GM12878 (cell line): Measurements from ENCODE around the gene AZU1. TPM values are rescaled to one million over a fixed set of nuclear protein-coding genes. Genes with fewer than 3 reads are reported as not detected.

Experiments
- ATAC-seq: fragments of 200-7000 bp; cut with Tn5 transposase; 3 replicates; pipeline ENCODE4 v1.9.1; 2020; ENCODE audit warnings: mild to moderate bottlenecking, moderate library complexity
- BruUV-seq: library from RNA; stranded (reverse); fragments of 400-500 nt; replicated peaks from 2 replicates; lab custom pipeline; 2021; lab: Mats Ljungman, UMichigan
- CTCF ChIA-PET: fragments of 300-600 bp; sonication (Branson Sonifier 250); formaldehyde crosslinking; extraction: SDS; loops from one replicate; lab custom pipeline; 2021; ENCODE audit warnings: inconsistent platforms; lab: Yijun Ruan, JAX
- POLR2A ChIA-PET: fragments of 350-600 bp; formaldehyde crosslinking; extraction: SDS; loops from one replicate; lab custom pipeline; 2021; ENCODE audit warnings: inconsistent platforms; lab: Charles Lee
- RAD21 ChIA-PET: fragments of 300-600 bp; sonication (Branson Sonifier 250); formaldehyde crosslinking; loops from one replicate; lab custom pipeline; 2023; ENCODE audit warnings: antibody characterized with exemption; ENCODE audit not compliant: unreplicated experiment; lab: Charles Lee
- SMC1A ChIA-PET: fragments of 300-600 bp; sonication (Branson Sonifier 250); formaldehyde crosslinking; loops from one replicate; lab custom pipeline; 2023; ENCODE audit not compliant: unreplicated experiment, uncharacterized antibody; lab: Charles Lee
- DNase-seq: peaks from one replicate; pipeline ENCODE4 v3.0.0-alpha.2; 2011; ENCODE audit warnings: low read depth, low spot score
- FAIRE-seq: peaks from 3 replicates; lab custom pipeline; 2011; peaks lifted over from hg19 to GRCh38; lab: Jason Lieb, UNC
- H2AFZ ChIP-seq: 2 replicates; pipeline ENCODE4 v1.6.0; 2011; ENCODE audit warnings: low read depth, low read length, control low read depth; ENCODE audit not compliant: control insufficient read depth
- H3K27ac ChIP-seq: 2 replicates; pipeline ENCODE4 v1.5.1; 2011; ENCODE audit warnings: control low read depth; ENCODE audit not compliant: control insufficient read depth, insufficient read depth
- H3K27me3 ChIP-seq, 2 experiments: replicated peaks in 1 of 2; 2 replicates each; pipeline versions ENCODE4 v1.6.0 to v1.6.1; 2011; ENCODE audit warnings: low read length in 1 of 2; ENCODE audit not compliant: control insufficient read depth in 2 of 2, insufficient read depth in 2 of 2
- H3K36me3 ChIP-seq, 2 experiments: 2 replicates each; pipeline ENCODE4 v1.5.1; 2011; ENCODE audit warnings: low read length in 1 of 2; ENCODE audit not compliant: control insufficient read depth in 2 of 2, insufficient read depth in 2 of 2
- H3K4me1 ChIP-seq: 2 replicates; pipeline ENCODE4 v1.6.1; 2011; ENCODE audit warnings: mild to moderate bottlenecking, low read length, moderate library complexity, mixed read lengths; ENCODE audit not compliant: control insufficient read depth, insufficient read depth
- H3K4me2 ChIP-seq: 2 replicates; pipeline ENCODE4 v1.6.0; 2011; ENCODE audit warnings: control low read depth; ENCODE audit not compliant: control insufficient read depth, insufficient read depth
- H3K4me3 ChIP-seq: fragments of 200-600 bp; sonication (generic); 2 replicates; pipeline ENCODE4 v1.5.1; 2016
- H3K79me2 ChIP-seq: 2 replicates; pipeline ENCODE4 v1.6.0; 2011; ENCODE audit warnings: low read length; ENCODE audit not compliant: control insufficient read depth, insufficient read depth
- H3K9ac ChIP-seq: 2 replicates; pipeline ENCODE4 v1.8.0; 2011; ENCODE audit warnings: low read length, control low read depth, mixed read lengths; ENCODE audit not compliant: control insufficient read depth, insufficient read depth
- H3K9me3 ChIP-seq: replicated peaks from 3 replicates; pipeline ENCODE4 v1.5.1; 2011; ENCODE audit warnings: mild to moderate bottlenecking, low read length; ENCODE audit not compliant: control insufficient read depth, insufficient read depth
- H4K20me1 ChIP-seq: 2 replicates; pipeline ENCODE4 v1.6.0; 2011; ENCODE audit not compliant: control insufficient read depth, insufficient read depth
- BCLAF1 ChIP-seq: fragments of 450-650 bp; IDR thresholded peaks from 2 replicates; pipeline ENCODE4 v1.6.1; 2017; ENCODE audit warnings: antibody characterized with exemption, mild to moderate bottlenecking, moderate library complexity
- CBX5 ChIP-seq: sonication (generic); IDR thresholded peaks from 2 replicates; pipeline ENCODE4 v1.6.1; 2016; ENCODE audit warnings: low read depth, moderate library complexity, mild to moderate bottlenecking, inconsistent platforms
- EZH2 ChIP-seq: IDR thresholded peaks from 2 replicates; pipeline ENCODE4 v1.6.1; 2012; ENCODE audit warnings: low read depth, mild to moderate bottlenecking, control low read depth, inconsistent platforms, low read length, borderline replicate concordance; ENCODE audit not compliant: control insufficient read depth
- HCFC1 ChIP-seq: fragments of 150-350 bp; IDR thresholded peaks from 2 replicates; pipeline ENCODE4 v1.6.1; 2014; ENCODE audit warnings: low read length
- MTA2 ChIP-seq: fragments of 450-650 bp; IDR thresholded peaks from 2 replicates; pipeline ENCODE4 v1.6.1; 2016; ENCODE audit warnings: low read depth, mild to moderate bottlenecking, moderate library complexity
- NRF1 ChIP-seq: conservative IDR thresholded peaks from 2 replicates; pipeline ENCODE4 v1.6.1; 2011; ENCODE audit warnings: mild to moderate bottlenecking, low read depth, low read length, improper control_type of control experiment
- PAX8 ChIP-seq: fragments of 450-650 bp; IDR thresholded peaks from 2 replicates; pipeline ENCODE4 v1.6.1; 2017; ENCODE audit warnings: mild to moderate bottlenecking, moderate library complexity
- POLR2A ChIP-seq: IDR thresholded peaks from 2 replicates; pipeline ENCODE4 v1.6.1; 2011; ENCODE audit warnings: low read depth, mild to moderate bottlenecking, low read length
- POLR2AphosphoS5 ChIP-seq: IDR thresholded peaks from 2 replicates; pipeline ENCODE4 v1.6.1; 2011; ENCODE audit warnings: mild to moderate bottlenecking, low read length, inconsistent platforms
- RELB ChIP-seq: fragments of 450-650 bp; IDR thresholded peaks from 2 replicates; pipeline ENCODE4 v1.6.1; 2017; ENCODE audit warnings: low read depth, mild to moderate bottlenecking, moderate library complexity
- RFX5 ChIP-seq: IDR thresholded peaks from 2 replicates; pipeline ENCODE4 v1.6.1; 2011; ENCODE audit warnings: low read depth, low read length, improper control_type of control experiment
- SUPT20H ChIP-seq: IDR thresholded peaks from 2 replicates; pipeline ENCODE4 v1.6.1; 2011; ENCODE audit warnings: low read depth, mild to moderate bottlenecking, low read length, moderate library complexity, borderline replicate concordance; ENCODE audit not compliant: control insufficient read depth
- SUZ12 ChIP-seq: fragments of 200-600 bp; sonication (generic); IDR thresholded peaks from one replicate; pipeline ENCODE4 v1.6.1; 2018; ENCODE audit warnings: antibody characterized with exemption, mild to moderate bottlenecking; ENCODE audit not compliant: unreplicated experiment
- TAF1 ChIP-seq: IDR thresholded peaks from 2 replicates; pipeline ENCODE4 v1.6.1; 2011; ENCODE audit warnings: mild to moderate bottlenecking, low read depth, low read length, borderline replicate concordance
- TBL1XR1 ChIP-seq: IDR thresholded peaks from 2 replicates; pipeline ENCODE4 v1.6.1; 2012; ENCODE audit warnings: low read depth, low read length, improper control_type of control experiment
- ZNF207 ChIP-seq: fragments of 450-650 bp; IDR thresholded peaks from 2 replicates; pipeline ENCODE4 v1.6.1; 2014; ENCODE audit warnings: antibody characterized with exemption, mild to moderate bottlenecking, borderline replicate concordance
- WGBS: methylation state at CpG from one replicate; pipeline ENCODE4 v1.1.6; 2016; ENCODE audit warnings: low lambda C conversion rate; ENCODE audit not compliant: insufficient replicate concordance, insufficient coverage; ENCODE audit errors: missing lambda C conversion rate; 5-methylcytosine and 5-hydroxymethylcytosine counted together
- in situ Hi-C: fragments of 300-500 bp; cut with MboI; formaldehyde crosslinking; loops from 9 replicates; pipeline ENCODE4 v1.14.3; 2018; ENCODE audit warnings: mixed read lengths
- intact Hi-C: fragments of 100-400 bp; cut with micrococcal nuclease; formaldehyde crosslinking; loops from one replicate; pipeline ENCODE4 v1.14.2; 2022; ENCODE audit not compliant: unreplicated experiment
- polyA plus RNA-seq, 11 experiments: library from polyadenylated mRNA; depleted of rRNA in 4 of 11; unstranded in 6 of 11; stranded (reverse) in 5 of 11; fragments of >200 nt; fragmentation: Nextera tagmentation in 4 of 11; fragmentation: Illumina TruSeq in 1 of 11; extraction: Ambion mirVana in 4 of 11; extraction: Trizol in 1 of 11; gene quantifications; 1 replicate in 1 of 11; 2 replicates in 10 of 11; pipeline versions ENCODE4 v1.2.1 to v1.2.3, GENCODE V29; 2011 to 2016; ENCODE audit warnings: inconsistent platforms in 2 of 11, missing spikeins in 2 of 11, low read depth in 1 of 11
- total RNA-seq, 4 experiments: library from RNA; depleted of rRNA in 3 of 4; stranded (reverse); fragments of >200 nt in 3 of 4; fragmentation: Illumina TruSeq in 1 of 4; extraction: Trizol in 1 of 4; gene quantifications; 2 replicates each; pipeline versions ENCODE4 v1.2.1 to v1.2.3, GENCODE V29; 2013 to 2021
- TF ChIP-seq, protein P1 (sequence below): IDR thresholded peaks from 2 replicates; pipeline ENCODE4 v1.6.1; 2012; ENCODE audit warnings: low read depth, low read length, improper control_type of control experiment

Gene AZU1
- total and polyA plus RNA-seq, 10 of the 15 experiments (the other 5 are each of a cell fraction or from before 2014, with no cell fraction given) = not detected

- Histone ChIP-seq H3K9me3 (no peaks in the 10 kb centered on the region), H3K27ac (no peak overlapping the region), H4K20me1 (no peaks in the 10 kb centered on the region), H3K4me2 (no peak overlapping the region), H3K9ac (no peak overlapping the region), H3K36me3 (no peaks in the 10 kb centered on the region), H3K79me2 (no peaks in the 10 kb centered on the region), H3K4me1 (no peaks in the 10 kb centered on the region), H3K4me3 (no peak overlapping the region), H3K27me3 (no peaks in the 10 kb centered on the region), H2AFZ (no peak overlapping the region)
- no TSS peak for BruUV-seq
- RAD21 ChIA-PET = no interaction called here
- DNase-seq (no peak), FAIRE-seq (no peak), ATAC-seq (no peak)
- POLR2A ChIA-PET = no interaction called here
- TF ChIP-seq SUPT20H (no peak), TBL1XR1 (no peak), SUZ12 (no peak), TAF1 (no peak), EZH2 (no peak), POLR2A (no peak), NRF1 (no peak), POLR2AphosphoS5 (no peak), RFX5 (no peak), BCLAF1 (no peak), RELB (no peak), MTA2 (no peak), CBX5 (no peak), PAX8 (no peak), HCFC1 (no peak), ZNF207 (no peak)
- TF ChIP-seq, protein P1, sequence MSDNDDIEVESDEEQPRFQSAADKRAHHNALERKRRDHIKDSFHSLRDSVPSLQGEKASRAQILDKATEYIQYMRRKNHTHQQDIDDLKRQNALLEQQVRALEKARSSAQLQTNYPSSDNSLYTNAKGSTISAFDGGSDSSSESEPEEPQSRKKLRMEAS = no peak
- 23% methylated on average over 26 of the region's 64 CpGs for WGBS
- CTCF ChIA-PET = no interaction called here
- in situ Hi-C loops = no loop called here
- intact Hi-C loops = no loop called here
- SMC1A ChIA-PET = no interaction called here
Measured at GRCh38 chr19:821231-821824, 6.3 kb upstream of the AZU1 start.
